GM18520 (cell line): ENCODE data around the gene IFRD2.
"Not testable (repeated sequence)": the region's sequence is repeated elsewhere in the genome, so short reads cannot be mapped to it uniquely, and the experiment has no call there.

ENCODE experiments used
- ATAC-seq: cut with Tn5 transposase; IDR thresholded peaks from one replicate; pipeline ENCODE4 v1.9.1; 2021; ENCODE audit not compliant: unreplicated experiment

IFRD2 gene

DNA sequence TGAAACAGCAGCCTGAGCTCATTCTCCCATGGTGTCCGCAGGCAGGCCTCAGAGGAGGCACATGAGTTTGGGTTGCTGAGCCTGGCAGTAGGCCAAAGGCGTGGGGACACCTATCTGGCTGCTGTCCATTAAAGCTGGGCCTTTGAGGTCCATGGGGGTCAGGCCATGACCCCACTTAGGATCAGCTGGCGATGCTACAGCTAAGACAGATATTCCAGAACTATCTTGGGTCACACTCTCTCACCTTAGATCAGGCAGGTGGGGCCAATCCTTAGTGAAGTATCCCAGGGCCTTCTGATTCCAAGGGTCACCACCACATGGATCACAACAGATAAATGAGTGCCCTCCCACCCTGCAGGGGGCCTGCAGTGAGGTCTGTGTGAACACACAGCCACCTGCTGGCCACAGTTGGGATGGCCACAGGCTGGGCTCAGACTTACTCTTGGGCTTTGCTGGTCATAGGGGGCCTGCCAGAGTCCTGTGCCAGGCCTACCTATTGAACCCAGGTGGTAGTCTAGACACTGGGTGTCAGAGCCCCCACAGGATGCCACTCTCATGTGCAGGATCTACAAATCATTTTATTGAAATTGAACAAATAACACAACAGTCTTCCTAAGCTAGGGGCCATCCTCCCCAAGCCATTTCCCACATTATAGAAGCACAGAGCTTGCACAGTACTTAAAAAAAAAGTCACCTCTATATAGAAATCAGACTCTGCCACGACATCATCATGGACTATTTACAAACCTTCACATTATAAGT, 32.3 kb upstream of the IFRD2 start:
- no peak for ATAC-seq

- ATAC-seq, result no peak
These were observed 31.5 kb upstream of the IFRD2 start for GRCh38 chr3:50323614-50324199.

- no peak for ATAC-seq
These were observed 30.9 kb upstream of the IFRD2 start for GRCh38 chr3:50323092-50323600.

DNA sequence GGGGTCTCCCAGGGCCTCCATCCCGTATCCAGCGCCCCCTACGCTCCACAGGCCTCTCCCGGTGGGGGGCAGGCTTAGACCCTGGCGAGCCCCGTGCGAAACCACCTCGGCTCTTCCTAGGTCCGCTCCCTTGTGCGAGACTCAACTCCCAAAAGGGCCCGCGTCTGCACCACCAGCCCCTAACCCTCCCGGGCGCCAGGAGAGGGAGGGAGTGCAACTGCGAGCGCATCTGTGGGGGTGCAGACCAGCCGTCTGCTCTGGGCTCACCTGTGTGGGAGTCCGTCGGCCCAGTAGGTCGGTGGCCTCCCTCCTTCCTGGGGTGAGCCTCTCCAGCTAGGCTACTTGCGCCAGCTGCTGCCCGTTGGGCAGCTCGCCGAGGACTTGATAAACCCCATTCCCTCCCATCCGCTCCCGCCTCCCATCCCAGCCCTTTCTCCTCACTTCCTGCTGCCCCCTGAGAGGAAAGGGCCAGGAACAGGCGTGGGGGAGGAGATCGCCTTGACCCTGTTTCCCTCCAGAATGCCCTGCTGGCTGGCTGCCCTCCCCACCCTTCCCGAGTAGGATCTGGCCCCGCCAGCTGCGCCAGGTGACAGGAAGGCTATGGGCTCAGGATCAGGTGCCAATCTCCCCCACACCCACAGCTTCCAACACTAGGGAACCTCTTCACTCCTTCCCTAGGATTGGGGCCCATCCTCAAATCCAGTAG, 30.3 kb upstream of the IFRD2 start, which contains the start of gene HYAL2:
HYAL2 (minus strand) TSS at position 360 of the 706 bp plus-strand sequence. CDS start 2,256 bp downstream, outside the sequence.
- ATAC-seq, result no peak

GRCh38 chr3:50322115-50322385, 29.8 kb upstream of the IFRD2 start:
- no peak for ATAC-seq

- ATAC-seq, result peak; percentile 36
These were observed 29.3 kb upstream of the IFRD2 start for GRCh38 chr3:50321336-50322114.

GRCh38 chr3:50320853-50321335, 28.7 kb upstream of the IFRD2 start:
- ATAC-seq, result peak; percentile 35

DNA sequence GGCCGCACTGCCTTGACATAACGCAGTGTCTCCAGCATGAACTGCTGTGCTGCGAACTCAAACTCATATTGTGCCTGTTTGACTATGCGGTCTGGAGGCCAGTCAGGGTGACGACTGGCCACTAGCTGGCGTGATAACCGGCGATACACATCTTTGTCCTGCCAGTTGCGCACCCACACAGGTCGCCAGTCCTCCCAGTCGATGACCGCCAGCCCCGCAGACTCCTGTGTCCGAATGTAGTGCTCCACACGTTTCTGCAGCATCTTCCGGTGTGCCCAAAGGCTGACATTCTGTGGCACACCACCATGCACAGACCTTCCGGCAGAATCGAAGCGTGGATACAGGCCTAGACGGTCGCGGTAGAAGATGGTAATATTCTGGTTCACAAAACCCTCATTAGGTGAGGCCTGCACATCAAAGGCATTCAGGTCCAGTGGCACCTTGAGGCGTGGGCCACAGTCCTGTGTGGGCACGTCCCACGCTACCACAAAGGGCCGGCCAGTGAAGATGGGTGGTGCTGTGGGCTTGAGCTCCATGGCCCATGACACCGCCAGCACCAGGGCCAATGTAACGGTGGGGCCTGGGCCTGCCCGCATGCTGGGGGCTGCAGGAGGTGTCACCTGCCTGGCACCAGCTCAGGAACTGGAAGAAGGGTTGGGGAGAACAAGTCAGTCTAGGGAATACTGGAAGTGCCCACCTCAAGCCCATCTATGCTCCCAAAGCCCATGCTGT, 27.8 kb upstream of the IFRD2 start:
- no peak for ATAC-seq

DNA sequence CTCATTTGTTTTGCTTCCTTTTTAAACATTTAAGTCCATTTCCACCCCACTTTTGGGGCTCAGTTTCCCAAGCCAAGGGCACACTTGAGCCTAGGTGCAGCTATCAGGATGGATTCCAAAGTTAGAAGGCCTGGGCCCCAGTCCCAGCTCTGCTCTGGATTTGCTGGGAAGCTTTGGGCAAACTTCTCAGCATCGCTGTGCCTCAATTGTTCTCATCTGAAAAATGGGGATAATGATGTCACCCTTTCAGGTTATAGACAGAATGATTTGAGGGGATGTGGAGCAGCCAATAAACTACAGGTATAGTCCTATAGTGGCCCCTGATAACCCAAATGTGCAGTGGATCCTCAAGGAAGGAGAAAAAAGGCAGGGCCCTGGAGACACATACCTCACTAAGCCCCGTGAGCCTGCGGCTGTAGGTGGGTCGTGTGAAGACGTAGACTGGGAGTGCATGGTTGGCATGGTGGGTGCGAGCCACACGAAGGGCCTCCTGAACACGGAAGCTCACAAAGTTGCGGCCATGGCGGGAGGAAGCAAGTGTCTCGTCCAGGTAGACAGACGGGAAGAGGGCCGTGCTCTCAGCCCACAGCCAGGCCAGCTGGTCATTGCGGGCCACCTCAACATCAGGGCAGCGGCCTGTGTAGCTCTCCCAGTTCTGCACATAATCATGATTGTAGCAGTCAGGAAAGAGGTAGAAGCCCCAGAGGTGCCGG, 27.1 kb upstream of the IFRD2 start:
- no peak for ATAC-seq

DNA sequence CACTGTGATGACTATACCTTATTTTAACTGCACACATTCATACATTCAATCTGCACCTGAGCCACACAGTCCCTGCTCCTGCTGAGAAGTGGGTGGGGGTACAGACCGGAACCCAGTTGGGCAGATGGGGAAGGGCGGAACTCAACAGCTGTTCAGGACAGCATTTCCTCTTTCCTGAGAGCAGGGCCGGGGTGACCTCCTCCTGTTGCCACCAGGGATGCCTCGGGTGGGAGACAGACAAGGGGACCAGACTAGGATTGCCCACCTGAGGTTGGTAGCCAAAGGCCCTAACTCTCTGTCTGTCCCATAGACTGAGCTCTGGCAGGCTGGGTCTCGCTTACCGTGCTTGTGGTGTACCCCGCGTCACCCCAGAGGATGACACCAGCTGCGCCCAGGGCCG, 26.4 kb upstream of the IFRD2 start:
- no peak for ATAC-seq

DNA sequence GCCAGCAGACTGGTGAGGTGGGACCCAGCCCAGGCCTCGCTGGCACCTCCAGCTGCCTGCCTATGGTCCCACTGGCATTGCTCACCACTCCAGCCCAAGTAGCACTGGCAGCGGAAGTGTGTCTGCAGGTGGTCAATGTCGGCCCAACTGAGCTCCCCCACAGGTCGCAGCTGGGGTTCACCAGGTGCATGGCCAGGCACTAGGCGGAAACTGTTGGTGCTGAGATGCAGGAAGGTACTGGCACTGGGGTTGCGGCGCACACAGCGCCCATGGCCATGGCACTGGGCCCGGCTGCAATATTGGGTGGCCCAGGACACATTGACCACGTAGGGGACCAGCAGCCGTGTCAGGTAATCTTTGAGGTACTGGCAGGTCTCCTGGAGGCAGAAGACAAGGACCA, 25.9 kb upstream of the IFRD2 start:
- no peak for ATAC-seq

DNA sequence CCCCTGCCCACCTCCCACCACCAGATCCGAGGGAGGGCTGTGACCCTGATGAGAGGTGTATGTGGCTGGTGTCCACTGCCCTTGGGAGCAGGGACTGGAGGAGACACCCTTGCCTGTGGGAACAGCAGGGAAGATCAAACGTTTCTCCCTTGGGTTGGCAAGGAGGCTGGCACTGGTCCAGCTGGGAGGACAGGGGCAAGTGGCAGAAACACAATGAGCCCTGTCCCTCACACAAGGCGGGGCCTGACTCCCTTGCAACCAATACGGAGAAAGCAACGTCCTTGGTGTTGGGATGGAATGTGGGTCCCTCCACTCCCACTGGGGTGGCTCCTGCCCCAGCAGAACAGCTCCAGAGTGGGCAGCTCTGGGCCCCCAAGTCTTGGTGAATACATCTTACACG, 25.1 kb upstream of the IFRD2 start:
- no peak for ATAC-seq

DNA sequence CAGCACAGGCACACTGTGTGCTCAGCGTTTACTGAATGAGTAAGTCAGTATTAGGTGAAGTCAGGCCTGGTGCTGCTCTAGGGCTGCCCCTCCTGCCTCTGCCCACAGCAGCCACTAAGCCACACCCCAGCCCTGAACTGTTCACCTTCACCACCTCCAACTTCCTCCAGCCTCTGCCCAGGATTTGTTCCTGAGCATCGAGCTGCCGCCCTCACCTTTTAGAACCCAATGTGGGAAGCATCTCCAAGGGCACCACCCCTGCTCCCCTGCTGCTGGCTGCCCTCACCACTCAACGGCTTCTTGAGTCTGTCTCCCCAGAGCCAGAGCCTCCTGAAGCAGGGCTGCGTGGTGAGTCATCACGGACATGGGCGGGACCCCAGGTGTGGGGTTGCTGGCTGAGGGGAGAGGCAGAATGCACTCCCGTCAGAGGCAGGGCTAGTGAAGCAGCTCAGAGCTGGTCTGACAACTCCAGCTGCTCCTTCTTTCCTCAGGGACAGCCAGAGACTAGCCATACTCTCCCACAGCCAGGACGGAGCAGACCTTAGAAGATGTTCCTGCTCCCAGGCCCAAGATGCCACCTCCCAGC, 24.5 kb upstream of the IFRD2 start:
- ATAC-seq, result no peak

- ATAC-seq, result no peak
These were observed 22.6 kb upstream of the IFRD2 start for GRCh38 chr3:50314816-50315215.

GRCh38 chr3:50314342-50314741, 22.1 kb upstream of the IFRD2 start:
- ATAC-seq, result no peak

DNA sequence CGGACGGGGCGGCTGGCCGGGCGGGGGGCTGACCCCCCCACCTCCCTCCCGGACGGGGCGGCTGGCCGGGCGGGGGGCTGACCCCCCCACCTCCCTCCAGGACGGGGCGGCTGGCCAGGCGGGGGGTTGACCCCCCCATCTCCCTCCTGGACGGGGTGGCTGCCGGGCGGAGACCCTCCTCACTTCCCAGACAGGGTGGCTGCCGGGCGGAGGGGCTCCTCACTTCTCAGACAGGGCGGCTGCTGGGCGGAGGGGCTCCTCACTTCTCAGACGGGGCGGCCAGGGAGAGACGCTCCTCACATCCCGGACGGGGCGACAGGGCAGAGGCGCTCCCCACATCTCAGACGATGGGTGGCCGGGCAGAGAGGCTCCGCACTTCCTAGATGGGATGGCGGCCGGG, 19.8 kb upstream of the IFRD2 start:
- not testable (repeated sequence) for ATAC-seq

DNA sequence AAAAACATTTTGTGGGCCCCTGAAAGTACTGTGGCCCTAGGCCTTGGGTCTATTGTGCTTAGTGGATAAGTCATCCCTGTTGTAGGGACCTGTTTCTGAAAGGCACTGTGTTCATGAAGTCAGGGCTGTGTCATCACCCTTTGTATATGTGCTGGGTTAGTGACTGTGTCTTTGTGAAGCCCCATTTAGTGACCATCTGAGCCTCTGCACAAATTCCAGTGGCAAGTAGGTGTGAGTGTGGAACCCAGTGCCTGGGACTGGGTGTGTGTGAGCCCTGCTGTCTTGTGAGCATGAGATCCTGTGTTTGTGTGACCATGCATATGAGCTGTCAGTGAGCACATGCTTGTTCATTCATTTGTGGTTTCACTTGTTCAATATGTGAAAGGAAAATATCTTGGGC, 12.4 kb upstream of the IFRD2 start:
- ATAC-seq, result no peak

DNA sequence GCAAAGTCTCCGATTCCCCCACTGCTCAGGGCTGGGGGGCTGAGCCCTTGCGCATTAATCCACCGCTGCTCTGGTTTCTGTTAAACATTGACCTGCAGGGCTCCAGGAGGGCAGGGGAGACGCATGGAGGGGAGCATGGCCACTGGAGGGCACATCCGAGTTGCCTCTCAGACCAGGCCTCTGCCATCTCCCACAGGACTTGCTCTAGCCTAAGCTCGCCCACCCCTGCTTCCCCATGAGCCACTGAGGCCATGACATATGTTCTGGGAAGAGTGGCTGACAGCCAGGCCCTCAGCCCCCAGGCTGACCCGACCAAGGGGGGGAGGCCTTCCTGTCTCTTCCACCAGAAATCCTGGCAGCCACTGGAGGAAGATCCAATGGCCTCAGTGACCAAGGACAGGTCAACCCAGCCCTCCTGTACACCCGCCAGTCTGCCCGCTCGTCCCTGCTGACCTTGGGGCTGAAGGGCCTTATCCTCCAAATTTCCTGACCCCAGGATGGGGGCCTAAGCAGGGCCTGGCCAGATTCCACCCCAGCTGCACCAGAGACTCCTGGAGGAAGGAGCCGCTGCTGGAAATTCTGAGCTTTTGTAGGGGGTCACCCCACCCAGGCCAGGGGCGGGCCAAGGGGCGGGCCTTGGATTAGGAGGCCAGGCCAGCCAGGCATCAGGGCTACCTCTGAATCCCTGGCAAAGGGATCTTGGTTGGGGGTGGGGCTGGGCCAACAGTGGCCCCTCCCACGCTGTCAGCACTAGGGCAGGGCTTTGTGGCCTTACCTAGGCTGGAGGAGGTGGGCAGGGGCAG, 11.0 kb upstream of the IFRD2 start, which contains the start of gene HYAL1:
HYAL1 (minus strand) TSS at position 562 of the 803 bp plus-strand sequence. CDS start 618 bp downstream, outside the sequence.
- no peak for ATAC-seq
